Peyer's patch (tissue), 4 donors: Measurements from ENCODE around the gene PIP5K1C.

Source experiments
- CTCF ChIP-seq, 6 experiments: fragments of 450-650 bp in 4 of 6; fragments of 200-600 bp in 2 of 6; sonication (generic) in 1 of 6; IDR thresholded peaks; one replicate each; pipeline ENCODE4 v1.5.1; 2017 to 2019; ENCODE audit warnings: antibody characterized with exemption in 6 of 6, mild to moderate bottlenecking in 3 of 6, moderate library complexity in 1 of 6
- POLR2A ChIP-seq, 2 donors: fragments of 450-650 bp; IDR thresholded peaks; one replicate each; pipeline ENCODE4 v1.5.1; 2017; ENCODE audit warnings: antibody characterized with exemption in 2 of 2, mild to moderate bottlenecking in 2 of 2, moderate library complexity in 2 of 2

DNA sequence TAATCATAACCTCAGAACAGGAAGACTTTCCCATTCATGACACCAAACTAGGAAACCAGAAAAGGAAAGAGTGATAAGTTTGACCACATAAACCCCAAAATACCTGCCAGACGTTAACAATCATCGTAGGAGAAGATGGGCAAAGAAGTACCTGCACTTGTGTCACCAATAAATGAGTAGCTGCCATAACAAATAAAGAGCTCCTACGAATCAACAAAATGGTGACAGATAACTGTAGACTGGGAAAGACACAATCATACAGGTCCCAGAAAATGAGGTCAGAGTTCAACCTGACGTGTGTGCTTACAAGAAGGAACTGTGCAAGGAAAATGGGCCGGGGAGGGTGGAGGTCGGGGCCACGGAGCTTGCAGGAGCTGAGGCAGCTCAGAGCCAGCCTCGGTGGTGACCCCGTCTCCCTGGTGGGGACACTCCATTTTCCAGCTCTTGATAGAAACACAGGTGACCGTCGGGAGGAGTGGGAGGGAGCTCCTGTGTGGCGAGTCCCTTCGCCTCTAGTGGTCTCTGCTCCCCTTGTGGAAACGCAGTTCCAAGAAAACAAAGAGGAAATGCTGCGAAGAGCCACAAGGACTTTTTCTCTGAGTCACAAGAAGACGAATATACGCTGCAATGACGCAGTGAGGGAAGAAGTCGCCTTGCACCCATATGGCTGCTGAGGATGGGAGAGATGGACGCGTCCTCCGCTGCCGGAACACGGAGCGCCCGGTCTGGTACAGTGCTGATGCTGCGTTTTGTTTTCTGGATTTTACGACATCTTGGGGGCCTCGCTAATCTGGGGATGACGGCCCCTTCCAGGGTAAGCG, 9.5 kb downstream of the PIP5K1C start:
- TF ChIP-seq CTCF (IDR thresholded peaks at IDR 0.05) (no peak), POLR2A (IDR thresholded peaks at IDR 0.05) (no peak)
